22Rv1 (cell line): ENCODE results near the gene C10orf105.

Source experiments
- ZFX ChIP-seq: fragments of 450-650 bp; IDR thresholded peaks from 2 replicates; pipeline ENCODE4 v1.6.1; 2017; ENCODE audit warnings: antibody characterized with exemption, borderline replicate concordance
- TF ChIP-seq, protein P1 (sequence below): fragments of 450-650 bp; IDR thresholded peaks from 2 replicates; pipeline ENCODE4 v1.5.1; 2017; ENCODE audit warnings: mild to moderate bottlenecking

DNA sequence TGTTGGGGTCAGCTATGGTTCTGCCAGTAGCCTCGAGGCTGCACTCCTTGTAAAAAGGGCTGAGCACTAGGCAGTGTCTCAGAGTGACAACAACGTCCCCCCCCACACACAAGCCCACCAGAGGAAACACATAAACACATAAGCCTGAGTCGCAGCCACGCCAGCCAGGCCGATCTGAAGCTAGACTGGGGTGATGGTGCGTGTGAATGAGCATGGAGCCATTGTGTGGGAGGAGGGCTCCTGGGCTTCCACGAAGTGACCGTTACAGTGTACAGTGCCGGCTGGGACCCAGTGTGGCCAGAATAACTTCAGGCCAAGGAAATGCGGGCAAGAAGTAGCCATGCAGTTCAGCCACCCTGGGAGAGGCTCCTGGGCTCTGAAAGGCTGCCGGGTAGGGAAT lies 3.7 kb upstream of the C10orf105 start:
- TF ChIP-seq, protein P1, sequence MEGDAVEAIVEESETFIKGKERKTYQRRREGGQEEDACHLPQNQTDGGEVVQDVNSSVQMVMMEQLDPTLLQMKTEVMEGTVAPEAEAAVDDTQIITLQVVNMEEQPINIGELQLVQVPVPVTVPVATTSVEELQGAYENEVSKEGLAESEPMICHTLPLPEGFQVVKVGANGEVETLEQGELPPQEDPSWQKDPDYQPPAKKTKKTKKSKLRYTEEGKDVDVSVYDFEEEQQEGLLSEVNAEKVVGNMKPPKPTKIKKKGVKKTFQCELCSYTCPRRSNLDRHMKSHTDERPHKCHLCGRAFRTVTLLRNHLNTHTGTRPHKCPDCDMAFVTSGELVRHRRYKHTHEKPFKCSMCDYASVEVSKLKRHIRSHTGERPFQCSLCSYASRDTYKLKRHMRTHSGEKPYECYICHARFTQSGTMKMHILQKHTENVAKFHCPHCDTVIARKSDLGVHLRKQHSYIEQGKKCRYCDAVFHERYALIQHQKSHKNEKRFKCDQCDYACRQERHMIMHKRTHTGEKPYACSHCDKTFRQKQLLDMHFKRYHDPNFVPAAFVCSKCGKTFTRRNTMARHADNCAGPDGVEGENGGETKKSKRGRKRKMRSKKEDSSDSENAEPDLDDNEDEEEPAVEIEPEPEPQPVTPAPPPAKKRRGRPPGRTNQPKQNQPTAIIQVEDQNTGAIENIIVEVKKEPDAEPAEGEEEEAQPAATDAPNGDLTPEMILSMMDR: no peak
- TF ChIP-seq ZFX: no peak
